ENCODE data around the gene CCNF. TPM values are rescaled to one million over a fixed set of nuclear protein-coding genes. Genes with fewer than 3 reads are reported as not detected.
A peak's percentile ranks its signal among the peaks of the same experiment; 100 is the strongest.
"Not testable (repeated sequence)": the region's sequence is repeated elsewhere in the genome, so short reads cannot be mapped to it uniquely, and the experiment has no call there.

Gene CCNF
- total RNA-seq, 1 experiment from 2014 or later = 54.5 TPM

- no peak for DNase-seq (ENCODE audit: low spot score)
Measured at GRCh38 chr16:2471653-2472487, 42.6 kb downstream of the CCNF start.

GRCh38 chr16:2472488-2472864, 43.2 kb downstream of the CCNF start:
- DNase-seq (ENCODE audit: low spot score) = no peak

GRCh38 chr16:2472885-2473445, 43.7 kb downstream of the CCNF start:
- no peak for DNase-seq (ENCODE audit: low spot score)

GRCh38 chr16:2473446-2473926, 44.2 kb downstream of the CCNF start:
- DNase-seq (ENCODE audit: low spot score) = no peak

- no peak for DNase-seq (ENCODE audit: low spot score)
Measured at GRCh38 chr16:2473999-2474876, 45.0 kb downstream of the CCNF start.

- DNase-seq (ENCODE audit: low spot score) = peak; percentile 57
Measured at GRCh38 chr16:2474877-2475412, 45.7 kb downstream of the CCNF start, which contains the start of gene TBC1D24. TSS of gene TBC1D24 (plus strand) at chr16:2475127. CDS start at chr16:2496149, 21,022 bp downstream.

- no peak for DNase-seq (ENCODE audit: low spot score)
Measured at GRCh38 chr16:2475413-2476344, 46.4 kb downstream of the CCNF start.

- DNase-seq (ENCODE audit: low spot score) = no peak
Measured at GRCh38 chr16:2476345-2476720, 47.1 kb downstream of the CCNF start.

- DNase-seq (ENCODE audit: low spot score) = no peak
Measured at GRCh38 chr16:2476741-2477140, 47.5 kb downstream of the CCNF start.

GRCh38 chr16:2477327-2477726, 48.1 kb downstream of the CCNF start:
- DNase-seq (ENCODE audit: low spot score) = no peak

- DNase-seq (ENCODE audit: low spot score) = no peak
Measured at GRCh38 chr16:2478279-2478678, 49.0 kb downstream of the CCNF start.

GRCh38 chr16:2479996-2480395, 50.7 kb downstream of the CCNF start:
- not testable (repeated sequence) for DNase-seq (ENCODE audit: low spot score)

- DNase-seq (ENCODE audit: low spot score) = no peak
Measured at GRCh38 chr16:2480948-2481347, 51.7 kb downstream of the CCNF start.

- DNase-seq (ENCODE audit: low spot score) = no peak
Measured at GRCh38 chr16:2481676-2482075, 52.4 kb downstream of the CCNF start.

- DNase-seq (ENCODE audit: low spot score) = no peak
Measured at GRCh38 chr16:2482249-2482648, 53.0 kb downstream of the CCNF start.

- no peak for DNase-seq (ENCODE audit: low spot score)
Measured at GRCh38 chr16:2482708-2483534, 53.7 kb downstream of the CCNF start.

GRCh38 chr16:2483939-2484897, 55.0 kb downstream of the CCNF start:
- DNase-seq (ENCODE audit: low spot score) = no peak

- DNase-seq (ENCODE audit: low spot score) = no peak
Measured at GRCh38 chr16:2484898-2485508, 55.8 kb downstream of the CCNF start.

Measured in A172 (cell line).